RWPE2 (cell line): Measurements from ENCODE around the gene NFX1.

ENCODE experiments used
- ATAC-seq: fragments of 200-7000 bp; cut with Tn5 transposase; 3 replicates; pipeline ENCODE4 v1.9.1; 2021; ENCODE audit warnings: low read depth
- DNase-seq: peaks from one replicate; pipeline ENCODE4 v3.0.0-alpha.2; 2020; ENCODE audit warnings: low spot score
- H3K27ac ChIP-seq: fragments of 450-650 bp; 2 replicates; pipeline ENCODE4 v1.5.1; 2017; ENCODE audit warnings: mild to moderate bottlenecking; ENCODE audit not compliant: poor library complexity, severe bottlenecking
- H3K27me3 ChIP-seq: fragments of 250-450 bp; sonication (Bioruptor Pico); 2 replicates; pipeline ENCODE4 v1.5.1; 2021; ENCODE audit warnings: mild to moderate bottlenecking, moderate library complexity; ENCODE audit not compliant: insufficient read depth, poor library complexity, severe bottlenecking
- H3K36me3 ChIP-seq: fragments of 250-450 bp; sonication (Bioruptor Pico); 2 replicates; pipeline ENCODE4 v1.5.1; 2020; ENCODE audit warnings: low read depth, mild to moderate bottlenecking, moderate library complexity
- H3K4me1 ChIP-seq: fragments of 250-450 bp; sonication (Bioruptor Pico); 2 replicates; pipeline ENCODE4 v1.5.1; 2021; ENCODE audit warnings: mild to moderate bottlenecking, moderate library complexity; ENCODE audit not compliant: insufficient read depth, poor library complexity, severe bottlenecking
- H3K4me3 ChIP-seq: fragments of 250-450 bp; sonication (Bioruptor Pico); 2 replicates; pipeline ENCODE4 v1.5.1; 2021; ENCODE audit warnings: mild to moderate bottlenecking, moderate library complexity; ENCODE audit not compliant: severe bottlenecking
- H3K9me3 ChIP-seq: fragments of 250-450 bp; sonication (Bioruptor Pico); 2 replicates; pipeline ENCODE4 v1.5.1; 2021; ENCODE audit warnings: mild to moderate bottlenecking, moderate library complexity; ENCODE audit not compliant: severe bottlenecking
- CTCF ChIP-seq: fragments of 450-650 bp; IDR thresholded peaks from one replicate; pipeline ENCODE4 v1.5.1; 2017; ENCODE audit warnings: mild to moderate bottlenecking, moderate library complexity; ENCODE audit not compliant: poor library complexity, severe bottlenecking

The NFX1 gene

DNA sequence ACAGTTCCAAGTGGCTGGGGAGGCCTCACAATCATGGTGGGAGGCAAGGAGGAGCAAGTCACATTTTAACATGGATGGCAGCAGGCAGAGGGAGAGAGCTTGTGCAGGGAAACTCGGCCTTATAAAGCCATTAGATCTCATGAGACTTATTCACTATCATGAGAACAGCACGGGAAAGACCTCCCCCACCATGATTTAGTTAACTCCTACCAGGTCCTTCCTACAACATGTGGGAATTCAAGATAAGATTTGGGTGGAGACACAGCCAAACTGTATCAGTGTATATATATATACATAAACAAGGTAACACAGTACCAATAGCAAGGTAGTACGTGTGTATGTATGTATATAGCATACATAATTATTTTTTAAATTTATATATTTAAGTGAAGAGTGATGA, 50.9 kb downstream of the NFX1 start:
- H3K9me3 ChIP-seq: peaks cover 11% of the 10 kb centered on the region
- H3K27me3 ChIP-seq: no peaks in the 10 kb centered on the region
- H3K27ac ChIP-seq: no peak overlapping the region
- ATAC-seq (no peak), DNase-seq (no peak)
- TF ChIP-seq CTCF: no peak
- no peak overlapping the region for H3K4me3 ChIP-seq
- H3K36me3 ChIP-seq: peaks cover 99% of the 10 kb centered on the region
- no peaks in the 10 kb centered on the region for H3K4me1 ChIP-seq

GRCh38 chr9:33344145-33344544, 53.8 kb downstream of the NFX1 start:
- Histone ChIP-seq H3K27ac (no peak overlapping the region), H3K4me3 (no peak overlapping the region), H3K9me3 (peaks cover 10% of the 10 kb centered on the region), H3K36me3 (peaks cover 98% of the 10 kb centered on the region), H3K4me1 (no peaks in the 10 kb centered on the region), H3K27me3 (no peaks in the 10 kb centered on the region)
- DNase-seq (no peak), ATAC-seq (no peak)
- TF ChIP-seq CTCF: no peak

DNA sequence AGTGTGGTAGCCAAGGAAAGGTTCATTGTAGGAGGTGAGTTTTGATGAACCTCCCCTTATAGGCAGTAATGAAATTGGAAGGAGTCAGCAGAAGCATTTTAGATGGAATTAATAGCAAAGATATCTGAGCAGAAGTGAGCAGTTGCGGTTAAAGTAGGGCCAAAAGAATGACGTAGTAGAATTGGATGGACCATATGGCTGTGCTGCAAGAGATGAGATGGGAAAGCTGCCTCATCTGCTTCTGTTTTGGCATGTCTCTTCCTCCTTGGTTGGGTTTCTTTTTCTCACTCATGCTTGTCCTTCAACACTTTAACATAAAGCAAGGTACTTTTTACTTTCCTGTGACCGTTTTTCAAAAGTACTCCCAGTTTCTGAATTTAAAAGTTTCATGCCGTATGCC, 56.2 kb downstream of the NFX1 start:
- Histone ChIP-seq H3K4me3 (no peak overlapping the region), H3K27ac (no peak overlapping the region), H3K36me3 (peaks cover 74% of the 10 kb centered on the region), H3K27me3 (no peaks in the 10 kb centered on the region), H3K9me3 (no peaks in the 10 kb centered on the region), H3K4me1 (no peaks in the 10 kb centered on the region)
- no peak for ATAC-seq
- TF ChIP-seq CTCF: no peak
- DNase-seq: no peak

- no peak for DNase-seq
- no peaks in the 10 kb centered on the region for H3K27me3 ChIP-seq
- no peaks in the 10 kb centered on the region for H3K4me1 ChIP-seq
- no peak overlapping the region for H3K27ac ChIP-seq
- ATAC-seq: no peak
- TF ChIP-seq CTCF: no peak
- H3K4me3 ChIP-seq: no peak overlapping the region
- H3K36me3 ChIP-seq: peaks cover 51% of the 10 kb centered on the region
- H3K9me3 ChIP-seq: no peaks in the 10 kb centered on the region
These were observed 58.7 kb downstream of the NFX1 start for GRCh38 chr9:33348998-33349397.

- no peak for TF ChIP-seq CTCF
- no peak overlapping the region for H3K27ac ChIP-seq
- H3K4me1 ChIP-seq: no peaks in the 10 kb centered on the region
- ATAC-seq (no peak), DNase-seq (no peak)
- no peaks in the 10 kb centered on the region for H3K9me3 ChIP-seq
- H3K36me3 ChIP-seq: peaks cover 45% of the 10 kb centered on the region
- no peaks in the 10 kb centered on the region for H3K27me3 ChIP-seq
- no peak overlapping the region for H3K4me3 ChIP-seq
These were observed 59.4 kb downstream of the NFX1 start for GRCh38 chr9:33349743-33350142.
